AG10803 (cell line): Measurements from ENCODE around the gene TMCC1.

Experiments used
- DNase-seq: peaks from one replicate; pipeline ENCODE4 v3.0.0; 2010; ENCODE audit warnings: low read depth
- H3K4me3 ChIP-seq: 2 replicates; pipeline ENCODE4 v1.5.1; 2011; ENCODE audit warnings: mild to moderate bottlenecking, low read length, control low read depth
- CTCF ChIP-seq: conservative IDR thresholded peaks from 2 replicates; pipeline ENCODE4 v1.5.1; 2011; ENCODE audit warnings: mild to moderate bottlenecking, low read length, control low read depth, inconsistent platforms

The TMCC1 gene

GRCh38 chr3:129777806-129778205 lies 115.7 kb downstream of the TMCC1 start:
- no peak overlapping the region for H3K4me3 ChIP-seq
- no peak for TF ChIP-seq CTCF
- peak; percentile 41 for DNase-seq

DNA sequence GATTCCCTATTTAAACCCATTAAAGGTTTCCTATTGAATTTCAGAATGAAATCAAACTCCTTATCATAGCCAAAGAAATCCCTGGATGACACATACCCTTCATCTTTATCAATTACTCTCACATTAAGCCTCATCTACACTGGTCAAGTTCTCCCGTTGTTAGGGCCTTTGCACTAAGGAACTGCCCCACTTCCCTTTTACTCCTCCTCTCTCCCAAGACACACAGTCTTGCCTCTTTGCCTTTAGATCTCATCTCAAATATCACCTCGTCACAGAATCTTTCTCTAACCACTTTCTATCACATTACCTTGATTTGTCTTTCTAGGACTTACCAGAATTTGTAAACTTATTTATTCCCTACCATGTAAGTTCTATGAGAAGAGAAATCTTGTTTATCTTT lies 117.6 kb downstream of the TMCC1 start:
- DNase-seq = no peak
- no peak overlapping the region for H3K4me3 ChIP-seq
- no peak for TF ChIP-seq CTCF

DNA sequence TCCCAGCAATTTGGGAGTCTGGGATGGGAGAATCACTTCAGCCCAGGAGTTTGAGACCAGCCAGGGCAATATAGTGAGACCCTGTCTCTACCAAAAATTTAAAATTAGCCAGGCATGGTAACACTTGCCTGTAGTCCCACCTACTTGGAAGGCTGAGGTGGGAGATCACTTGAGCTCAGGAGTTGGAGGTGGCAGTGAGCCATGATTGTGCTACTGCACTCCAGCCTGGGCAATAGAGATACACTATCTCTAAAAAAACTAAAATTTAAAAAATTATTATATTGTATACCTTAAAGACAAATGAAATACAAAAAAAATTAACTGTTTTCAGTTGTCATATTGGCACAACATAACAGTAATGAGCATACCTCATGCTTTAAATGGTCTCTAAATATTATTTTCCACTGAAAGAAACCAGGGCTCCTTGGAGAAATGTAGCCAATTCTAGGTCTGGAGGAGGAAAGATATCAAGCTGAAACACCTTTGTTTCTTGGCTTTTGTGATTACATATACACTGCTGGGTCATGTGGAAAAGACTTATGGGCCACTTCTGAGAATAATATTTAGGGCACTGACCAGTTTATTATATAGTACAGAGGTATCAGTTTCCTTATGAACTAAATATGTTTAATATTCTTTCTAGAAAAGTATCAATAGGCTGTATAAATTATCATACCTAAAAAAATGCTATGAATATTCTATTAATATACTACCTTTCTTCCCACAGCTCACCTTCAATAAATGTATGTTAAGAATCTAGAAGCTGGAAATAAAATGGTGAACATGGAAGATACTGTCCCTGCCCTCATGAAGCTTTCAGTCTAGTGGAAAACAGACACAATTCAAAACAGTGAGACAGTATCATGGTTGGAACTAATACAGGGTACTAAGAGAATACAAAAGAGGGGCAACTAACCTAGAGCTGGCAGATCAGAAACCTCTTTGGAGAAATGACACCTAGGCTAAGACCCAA lies 119.5 kb downstream of the TMCC1 start:
- H3K4me3 ChIP-seq = no peak overlapping the region
- TF ChIP-seq CTCF = no peak
- no peak for DNase-seq

GRCh38 chr3:129770604-129771003 lies 122.9 kb downstream of the TMCC1 start:
- no peak for DNase-seq
- no peak for TF ChIP-seq CTCF

GRCh38 chr3:129769616-129770015 lies 123.9 kb downstream of the TMCC1 start:
- H3K4me3 ChIP-seq = no peak overlapping the region
- DNase-seq = no peak
- TF ChIP-seq CTCF = no peak

More at GRCh38 chr3:129770604-129771003, 122.9 kb downstream of the TMCC1 start:
- H3K4me3 ChIP-seq = no peak overlapping the region

DNA sequence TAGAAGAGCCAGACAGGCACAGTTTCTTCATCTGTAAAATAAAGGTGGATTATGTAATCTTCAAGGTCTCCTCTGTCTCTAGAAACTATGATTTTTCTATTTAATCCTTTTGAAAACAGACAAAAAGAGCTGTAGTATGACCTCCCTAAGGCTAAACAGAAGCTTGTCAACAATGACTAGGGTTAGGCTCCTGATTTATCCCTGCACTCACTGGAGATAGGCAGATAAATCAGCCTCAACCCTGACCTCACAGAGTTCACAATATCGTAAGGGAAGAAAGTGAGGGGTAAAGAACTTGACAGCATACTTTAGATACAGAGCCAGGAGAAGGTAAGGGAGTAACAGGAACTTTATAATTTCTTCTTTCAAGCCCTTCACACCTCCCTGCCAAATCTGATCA lies 124.8 kb downstream of the TMCC1 start:
- no peak overlapping the region for H3K4me3 ChIP-seq
- no peak for TF ChIP-seq CTCF
- DNase-seq = no peak

- no peak overlapping the region for H3K4me3 ChIP-seq
- DNase-seq = no peak
- TF ChIP-seq CTCF = no peak
Measured at GRCh38 chr3:129766135-129766534, 127.4 kb downstream of the TMCC1 start.
